ENCODE measurements around the gene EIF3D. TPM values are rescaled to one million over a fixed set of nuclear protein-coding genes. Genes with fewer than 3 reads are reported as not detected.
A peak's percentile ranks its signal among the peaks of the same experiment; 100 is the strongest.
"Not testable (repeated sequence)": the region's sequence is repeated elsewhere in the genome, so short reads cannot be mapped to it uniquely, and the experiment has no call there.

Gene EIF3D
- total RNA-seq, 6 donors from 2014 or later: 125 to 202 (median 142) TPM

DNA sequence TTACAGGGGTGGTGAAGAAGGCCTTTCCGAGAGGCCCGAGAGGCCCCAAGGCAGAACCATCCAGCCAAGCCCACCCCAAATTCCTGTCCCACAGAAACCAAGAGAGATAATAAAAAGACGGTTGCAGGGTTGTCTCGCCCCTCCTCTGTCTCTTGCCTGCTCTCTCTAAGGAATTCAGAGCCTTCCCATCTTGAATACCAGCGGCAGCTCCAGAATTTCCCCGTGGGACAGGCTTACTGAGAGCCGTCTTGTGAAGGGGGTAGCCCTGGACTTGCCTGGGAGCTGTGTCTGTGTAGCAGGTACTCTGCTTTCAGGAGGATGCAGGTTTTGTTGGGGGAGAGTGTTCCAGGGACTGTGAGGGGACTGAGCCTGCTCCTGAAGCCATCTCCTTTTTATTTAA lies 9.6 kb upstream of the EIF3D start:
- 54 to 67% methylated on average over 6 to 7 of the region's 7 CpGs for WGBS, 2 donors
- TF ChIP-seq POLR2A (IDR thresholded peaks at IDR 0.05): no peak
- no peak for TF ChIP-seq EP300 (IDR thresholded peaks at IDR 0.05)
- TF ChIP-seq, protein P1, sequence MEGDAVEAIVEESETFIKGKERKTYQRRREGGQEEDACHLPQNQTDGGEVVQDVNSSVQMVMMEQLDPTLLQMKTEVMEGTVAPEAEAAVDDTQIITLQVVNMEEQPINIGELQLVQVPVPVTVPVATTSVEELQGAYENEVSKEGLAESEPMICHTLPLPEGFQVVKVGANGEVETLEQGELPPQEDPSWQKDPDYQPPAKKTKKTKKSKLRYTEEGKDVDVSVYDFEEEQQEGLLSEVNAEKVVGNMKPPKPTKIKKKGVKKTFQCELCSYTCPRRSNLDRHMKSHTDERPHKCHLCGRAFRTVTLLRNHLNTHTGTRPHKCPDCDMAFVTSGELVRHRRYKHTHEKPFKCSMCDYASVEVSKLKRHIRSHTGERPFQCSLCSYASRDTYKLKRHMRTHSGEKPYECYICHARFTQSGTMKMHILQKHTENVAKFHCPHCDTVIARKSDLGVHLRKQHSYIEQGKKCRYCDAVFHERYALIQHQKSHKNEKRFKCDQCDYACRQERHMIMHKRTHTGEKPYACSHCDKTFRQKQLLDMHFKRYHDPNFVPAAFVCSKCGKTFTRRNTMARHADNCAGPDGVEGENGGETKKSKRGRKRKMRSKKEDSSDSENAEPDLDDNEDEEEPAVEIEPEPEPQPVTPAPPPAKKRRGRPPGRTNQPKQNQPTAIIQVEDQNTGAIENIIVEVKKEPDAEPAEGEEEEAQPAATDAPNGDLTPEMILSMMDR (IDR thresholded peaks at IDR 0.05): no peak
- no peak for TF ChIP-seq POLR2AphosphoS5 (IDR thresholded peaks at IDR 0.05)
- H3K27me3 ChIP-seq: no peaks in the 10 kb centered on the region
- no peak overlapping the region for H3K4me3 ChIP-seq
- H3K27ac ChIP-seq: no peak overlapping the region
- DNase-seq: no peak
- no peak for ATAC-seq (ENCODE audit: low FRiP score in 2 of 2)
- H3K36me3 ChIP-seq: no peaks in the 10 kb centered on the region
- no peaks in the 10 kb centered on the region for H3K4me1 ChIP-seq
- H3K9me3 ChIP-seq: no peaks in the 10 kb centered on the region

DNA sequence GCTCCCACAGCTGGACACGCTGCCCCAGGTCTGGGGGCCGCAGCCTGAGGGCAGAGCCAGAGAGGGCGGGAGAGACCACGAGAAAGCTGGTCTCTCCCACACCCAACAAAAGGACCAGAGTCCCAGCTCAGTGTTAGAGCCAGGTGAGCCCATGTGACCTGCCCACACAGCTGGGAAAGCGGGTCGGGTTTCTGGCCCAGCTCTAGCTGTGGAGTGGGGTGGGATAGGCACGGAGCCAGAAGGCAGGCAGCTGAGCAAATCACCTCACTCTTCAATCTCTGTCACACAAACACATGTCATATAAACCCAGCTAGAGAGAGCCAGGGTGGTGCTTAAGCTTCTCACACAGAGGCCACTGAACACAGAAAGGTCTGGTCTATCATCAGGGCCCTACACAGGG lies 7.8 kb upstream of the EIF3D start:
- DNase-seq: peak in 1 of 2 donors; percentile 31

DNA sequence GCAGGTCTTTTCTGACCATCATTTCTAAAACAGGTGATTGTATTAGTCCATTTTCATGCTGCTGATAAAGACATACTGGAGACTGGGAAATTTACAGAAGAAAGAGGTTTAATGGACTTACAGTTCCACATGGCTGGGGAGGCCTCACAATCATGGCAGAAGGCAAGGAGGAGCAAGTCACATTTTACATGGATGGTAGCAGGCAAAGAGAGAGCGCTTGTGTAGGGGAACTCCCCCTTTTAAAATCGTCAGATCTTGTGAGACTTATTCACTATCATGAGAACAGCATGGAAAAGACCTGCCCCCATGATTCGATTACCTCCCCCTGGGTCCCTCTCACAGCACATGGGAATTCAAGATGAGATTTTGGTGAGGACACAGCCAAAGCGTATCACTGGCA lies 4.4 kb upstream of the EIF3D start:
- WGBS, 2 donors: 87 to 90% methylated on average over 4 of the region's 4 CpGs
- not testable (repeated sequence) for H3K27ac ChIP-seq; H3K27me3 ChIP-seq; H3K4me1 ChIP-seq; H3K9me3 ChIP-seq; ATAC-seq (ENCODE audit: low FRiP score in 2 of 2); H3K36me3 ChIP-seq; H3K4me3 ChIP-seq; DNase-seq

More for the DNA sequence above, 7.8 kb upstream of the EIF3D start:
- TF ChIP-seq POLR2AphosphoS5 (IDR thresholded peaks at IDR 0.05) (no peak), POLR2A (IDR thresholded peaks at IDR 0.05) (no peak), EP300 (IDR thresholded peaks at IDR 0.05) (no peak)
- TF ChIP-seq, protein P1 (IDR thresholded peaks at IDR 0.05): no peak
- no peak for ATAC-seq (ENCODE audit: low FRiP score in 2 of 2)
- Histone ChIP-seq H3K27me3 (no peaks in the 10 kb centered on the region), H3K36me3 (no peaks in the 10 kb centered on the region), H3K4me3 (no peak overlapping the region), H3K9me3 (no peaks in the 10 kb centered on the region), H3K4me1 (no peaks in the 10 kb centered on the region), H3K27ac (no peak overlapping the region)
- 67% methylated on average over 7 of the region's 7 CpGs; no CpG with 5 or more reads in 1 of the 2 donors for WGBS, 2 donors

DNA sequence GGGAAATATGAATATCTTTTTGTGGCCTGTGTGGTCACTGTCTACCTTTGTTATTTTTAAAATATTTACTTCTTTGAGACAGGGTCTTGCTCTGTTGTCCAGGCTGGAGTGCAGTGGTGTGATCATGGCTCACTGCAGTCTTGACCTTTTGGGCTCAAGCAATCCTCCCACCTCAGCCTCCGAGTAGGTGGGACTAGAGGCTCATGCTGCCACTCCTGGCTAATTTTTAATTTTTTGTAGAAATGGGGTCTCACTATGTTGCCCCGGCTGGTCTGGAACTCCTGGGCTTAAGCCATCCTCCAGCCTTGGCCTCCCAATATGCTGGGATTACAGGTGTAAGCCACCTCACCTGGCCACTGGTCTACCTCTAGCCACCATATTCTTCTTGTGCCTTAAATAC lies 3.5 kb upstream of the EIF3D start:
- no peak overlapping the region for H3K4me3 ChIP-seq
- no peaks in the 10 kb centered on the region for H3K36me3 ChIP-seq
- peaks cover 11 to 16% (median 14%) of the 10 kb centered on the region in 4 donors for H3K4me1 ChIP-seq
- DNase-seq (no peak), ATAC-seq (ENCODE audit: low FRiP score in 2 of 2) (no peak)
- H3K27ac ChIP-seq: no peak overlapping the region
- H3K27me3 ChIP-seq: no peaks in the 10 kb centered on the region
- H3K9me3 ChIP-seq: no peaks in the 10 kb centered on the region
- WGBS, 2 donors: 86 to 90% methylated on average over 2 of the region's 2 CpGs
- TF ChIP-seq, protein P1 (IDR thresholded peaks at IDR 0.05): no peak
- TF ChIP-seq POLR2A (IDR thresholded peaks at IDR 0.05): no peak
- no peak for TF ChIP-seq POLR2AphosphoS5 (IDR thresholded peaks at IDR 0.05)
- TF ChIP-seq EP300 (IDR thresholded peaks at IDR 0.05): no peak

DNA sequence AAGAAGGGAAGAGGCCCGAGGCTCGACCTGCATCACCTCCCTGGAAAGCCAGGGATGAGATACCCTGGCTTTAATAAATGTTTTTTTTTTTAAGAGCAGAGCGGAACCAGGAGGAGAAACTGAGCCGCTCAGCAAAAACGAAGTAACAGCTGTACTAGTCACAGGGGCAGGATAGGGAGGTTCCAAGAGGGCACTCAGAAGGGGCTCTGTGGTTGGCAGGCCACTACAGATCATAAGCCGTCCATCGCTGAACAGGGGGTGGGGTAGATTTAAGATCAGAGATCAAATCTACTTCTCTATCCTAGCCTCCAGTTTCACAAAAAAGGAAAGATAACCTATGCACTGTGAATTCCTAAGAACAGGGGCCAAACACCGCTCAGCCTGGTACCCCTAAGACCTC lies 625 bp downstream of the EIF3D start:
- 8 to 20% methylated on average over 7 to 8 of the region's 8 CpGs for WGBS, 2 donors
- Histone ChIP-seq H3K4me3 (peak overlapping the region; percentile 76 to 99 (median 82)), H3K9me3 (no peaks in the 10 kb centered on the region), H3K36me3 (peaks cover 26 to 39% (median 31%) of the 10 kb centered on the region in 4 donors), H3K27ac (peak overlapping the region; percentile 85 to 96 (median 93)), H3K4me1 (peaks cover 13 to 24% (median 18%) of the 10 kb centered on the region in 4 donors), H3K27me3 (no peaks in the 10 kb centered on the region)
- no peak for DNase-seq
- TF ChIP-seq EP300 (IDR thresholded peaks at IDR 0.05): no peak
- peak in 1 of 2 donors; percentile 33 for ATAC-seq (ENCODE audit: low FRiP score in 2 of 2)

DNA sequence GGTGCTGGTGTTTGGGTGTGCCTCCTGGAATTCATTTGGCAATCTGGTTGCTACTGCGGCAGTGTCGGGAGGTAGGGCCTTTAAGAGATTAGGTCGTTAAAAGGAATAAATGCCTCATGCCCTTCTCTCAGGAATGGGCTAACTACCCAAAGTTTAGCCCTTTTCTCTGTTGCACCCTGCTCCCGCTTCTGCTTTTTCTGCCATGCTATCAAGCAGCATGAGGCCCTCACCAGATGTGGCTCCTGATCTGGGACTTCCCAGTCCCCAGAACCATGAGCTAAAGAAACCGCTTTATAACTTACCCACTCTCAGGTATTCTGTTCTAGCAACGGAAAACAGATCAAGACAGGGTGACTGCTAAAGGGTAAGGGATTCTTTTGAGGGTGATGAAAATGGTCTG lies 6.3 kb downstream of the EIF3D start:
- Histone ChIP-seq H3K27ac (no peak overlapping the region), H3K36me3 (peaks cover 65 to 95% (median 86%) of the 10 kb centered on the region in 4 donors), H3K4me1 (peaks cover 4 to 10% (median 6%) of the 10 kb centered on the region in 4 donors), H3K9me3 (no peaks in the 10 kb centered on the region), H3K27me3 (no peaks in the 10 kb centered on the region), H3K4me3 (no peak overlapping the region)
- 92 to 94% methylated on average over 6 of the region's 6 CpGs for WGBS, 2 donors
- TF ChIP-seq POLR2A (IDR thresholded peaks at IDR 0.05) (no peak), EP300 (IDR thresholded peaks at IDR 0.05) (no peak), POLR2AphosphoS5 (IDR thresholded peaks at IDR 0.05) (no peak)
- TF ChIP-seq, protein P1 (IDR thresholded peaks at IDR 0.05): no peak
- no peak for ATAC-seq (ENCODE audit: low FRiP score in 2 of 2)
- no peak for DNase-seq

Data from upper lobe of left lung (tissue), 6 donors.